Lung (tissue), 12 donors: ENCODE data around the gene MPG. TPM values are rescaled to one million over a fixed set of nuclear protein-coding genes. Genes with fewer than 3 reads are reported as not detected.

Experiments used
- ATAC-seq: fragments of 200-7000 bp; cut with Tn5 transposase; one replicate; pipeline ENCODE4 v1.9.1; 2020; ENCODE audit warnings: moderate number of reproducible peaks; ENCODE audit not compliant: insufficient read depth, low FRiP score
- DNase-seq, 3 donors: peaks; one replicate each; pipeline ENCODE4 v3.0.0-alpha.2; 2013 to 2017
- H3K27ac ChIP-seq, 2 donors: one replicate each; pipeline ENCODE4 v1.5.1; 2013; ENCODE audit warnings: mild to moderate bottlenecking in 2 of 2, moderate library complexity in 2 of 2, control low read depth in 1 of 2, inconsistent platforms in 1 of 2, low read depth in 1 of 2, low read length in 1 of 2
- H3K27me3 ChIP-seq, 3 donors: one replicate each; pipeline ENCODE4 v1.5.1; 2013; ENCODE audit warnings: low read length in 2 of 3; ENCODE audit not compliant: control insufficient read depth in 3 of 3, insufficient read depth in 3 of 3
- H3K36me3 ChIP-seq, 4 donors: one replicate each; pipeline ENCODE4 v1.5.1; 2013; ENCODE audit warnings: low read length in 4 of 4, mild to moderate bottlenecking in 1 of 4, moderate library complexity in 1 of 4; ENCODE audit not compliant: control insufficient read depth in 4 of 4, insufficient read depth in 4 of 4
- H3K4me1 ChIP-seq, 5 donors: one replicate each; pipeline ENCODE4 v1.5.1; 2013; ENCODE audit warnings: low read length in 5 of 5, mild to moderate bottlenecking in 2 of 5, moderate library complexity in 1 of 5; ENCODE audit not compliant: control insufficient read depth in 5 of 5, insufficient read depth in 5 of 5
- H3K4me3 ChIP-seq: one replicate; pipeline ENCODE4 v1.5.1; 2013; ENCODE audit warnings: mild to moderate bottlenecking, control low read depth, moderate library complexity
- H3K9ac ChIP-seq, 2 donors: one replicate each; pipeline ENCODE4 v1.5.1; 2013; ENCODE audit warnings: low read length in 2 of 2, control low read depth in 1 of 2; ENCODE audit not compliant: insufficient read depth in 1 of 2
- H3K9me3 ChIP-seq, 4 donors: one replicate each; pipeline ENCODE4 v1.5.1; 2013; ENCODE audit warnings: low read length in 3 of 4, mild to moderate bottlenecking in 1 of 4, moderate library complexity in 1 of 4; ENCODE audit not compliant: control insufficient read depth in 4 of 4, insufficient read depth in 3 of 4
- CTCF ChIP-seq: IDR thresholded peaks from 2 replicates; pipeline ENCODE4 v1.5.1; 2012; ENCODE audit warnings: mild to moderate bottlenecking; ENCODE audit errors: control extremely low read depth, extremely low read depth
- WGBS, 2 donors: extraction: QIAGEN DNeasy Blood & Tissue Kit; methylation state at CpG; one replicate each; pipeline ENCODE4 v1.1.7; 2013; 5-methylcytosine and 5-hydroxymethylcytosine counted together
- polyA plus RNA-seq, 2 donors: library from polyadenylated mRNA; stranded (reverse); fragments of 200-250 nt; gene quantifications; one replicate each; pipeline ENCODE4 v1.2.1, GENCODE V29; 2013
- total RNA-seq, 2 donors: library from RNA; depleted of rRNA in 1 of 2; stranded (reverse); fragments of >200 nt in 1 of 2; gene quantifications; one replicate each; pipeline ENCODE4 v1.2.1, GENCODE V29; 2014 to 2021
- donor health status: control.
- donor health status: control.
- donor health status: Bipolar disorder and iron deficiency.
- donor health status: healthy.
- donor health status: DM: yes; HTN: yes; CAD: no.

Gene MPG
- total and polyA plus RNA-seq, 4 donors = 61.1 to 101 (median 79.6) TPM

GRCh38 chr16:64914-65255 lies 13.1 kb upstream of the MPG start:
- no peak overlapping the region for H3K4me3 ChIP-seq
- 85 to 93% methylated on average over 9 of the region's 9 CpGs for WGBS, 2 donors
- no peak for TF ChIP-seq CTCF
- no peaks in the 10 kb centered on the region for H3K27me3 ChIP-seq
- no peaks in the 10 kb centered on the region for H3K9me3 ChIP-seq
- no peak for ATAC-seq
- no peak overlapping the region for H3K9ac ChIP-seq
- no peak for DNase-seq
- H3K36me3 ChIP-seq = peaks cover 0 to 46% (median 18%) of the 10 kb centered on the region in 4 donors
- H3K4me1 ChIP-seq = peaks cover 0 to 21% (median 11%) of the 10 kb centered on the region in 5 donors
- no peak overlapping the region for H3K27ac ChIP-seq

- no peaks in the 10 kb centered on the region for H3K27me3 ChIP-seq
- 18 to 21% methylated on average over 17 of the region's 17 CpGs for WGBS, 2 donors
- H3K9me3 ChIP-seq = no peaks in the 10 kb centered on the region
- H3K4me3 ChIP-seq = no peak overlapping the region
- peaks cover 0 to 26% (median 14%) of the 10 kb centered on the region in 5 donors for H3K4me1 ChIP-seq
- peak overlapping the region in 1 of 2 donors; percentile 9 for H3K27ac ChIP-seq
- peak; percentile 72 to 82 (median 77) for DNase-seq
- peak; percentile 69 for ATAC-seq
- no peak overlapping the region for H3K9ac ChIP-seq
- H3K36me3 ChIP-seq = peaks cover 0 to 39% (median 11%) of the 10 kb centered on the region in 4 donors
- peak; percentile 97 for TF ChIP-seq CTCF
Measured at GRCh38 chr16:65745-66144, 12.3 kb upstream of the MPG start.

GRCh38 chr16:66309-67182 lies 11.5 kb upstream of the MPG start:
- Histone ChIP-seq H3K4me3 (no peak overlapping the region), H3K4me1 (peaks cover 0 to 34% (median 19%) of the 10 kb centered on the region in 5 donors), H3K9ac (no peak overlapping the region), H3K27ac (no peak overlapping the region), H3K9me3 (no peaks in the 10 kb centered on the region), H3K36me3 (peaks cover 0 to 33% (median 11%) of the 10 kb centered on the region in 4 donors), H3K27me3 (no peaks in the 10 kb centered on the region)
- no peak for ATAC-seq
- no peak for TF ChIP-seq CTCF
- no peak for DNase-seq
- 87 to 88% methylated on average over 13 of the region's 13 CpGs for WGBS, 2 donors
